Stimulated activated CD4-positive, alpha-beta T cell treated with anti-CD3 and anti-CD28 coated beads, Interleukin-15, amount 100 ng/mL, for 48 hours (primary cell): ENCODE measurements around the gene TKT.

ENCODE experiments used
- DNase-seq, 2 donors: peaks; one replicate each; pipeline ENCODE4 v3.0.0-alpha.2; 2020; ENCODE audit warnings: low read depth in 2 of 2

Gene TKT

DNA sequence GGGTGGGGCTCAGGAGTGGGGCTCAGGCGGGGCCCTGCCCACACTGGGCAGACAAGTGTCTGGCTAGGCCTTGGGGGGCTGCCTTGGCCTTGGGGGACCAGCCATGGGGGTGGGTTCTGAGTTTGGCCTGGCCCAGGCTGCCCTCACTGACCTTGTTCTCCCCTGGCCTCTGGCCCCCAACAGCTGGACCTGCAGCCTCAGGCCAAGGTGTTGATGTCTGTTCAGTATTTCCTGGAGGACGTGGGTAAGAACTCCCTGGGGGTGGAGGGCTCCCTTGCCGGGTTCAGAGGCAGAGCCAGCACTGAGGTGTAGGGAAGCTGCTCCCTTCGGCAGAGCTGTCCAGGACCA is 74.8 kb downstream of the TKT start:
- no peak for DNase-seq

DNA sequence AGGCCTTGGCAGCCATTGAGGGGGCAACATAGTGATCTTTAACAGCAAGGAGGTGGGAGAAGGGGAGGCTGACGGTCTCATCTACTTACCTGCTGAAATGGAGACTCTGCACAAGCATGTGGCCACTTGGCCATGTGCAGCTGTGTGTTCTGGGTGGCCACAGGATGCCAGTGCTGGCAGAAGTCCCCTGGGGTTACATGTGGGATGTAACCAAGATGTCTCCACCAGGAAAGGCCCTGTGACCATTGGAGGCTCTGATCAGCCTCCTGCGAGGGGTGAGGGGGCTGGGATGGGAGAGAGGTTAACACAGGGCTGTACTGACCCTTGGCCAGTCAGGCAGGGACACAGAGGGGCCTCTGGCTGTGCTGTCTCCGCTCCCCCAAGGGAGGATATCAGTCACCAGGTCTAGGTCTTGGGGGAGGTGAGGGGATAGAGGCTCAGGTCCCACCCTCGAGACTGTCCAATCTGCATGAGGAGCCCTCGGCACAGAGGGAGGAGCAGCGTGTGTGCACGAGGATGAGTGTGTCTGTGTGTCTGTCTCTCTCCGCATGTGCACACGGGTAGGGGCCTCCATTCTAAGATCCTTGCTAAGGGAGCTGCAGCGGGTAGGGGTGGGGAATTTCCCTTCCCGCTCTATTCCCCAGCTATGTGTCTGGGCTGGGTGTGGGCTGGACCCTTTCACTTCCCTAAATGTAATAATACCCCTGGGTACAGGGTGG is 75.4 kb downstream of the TKT start:
- no peak for DNase-seq

DNA sequence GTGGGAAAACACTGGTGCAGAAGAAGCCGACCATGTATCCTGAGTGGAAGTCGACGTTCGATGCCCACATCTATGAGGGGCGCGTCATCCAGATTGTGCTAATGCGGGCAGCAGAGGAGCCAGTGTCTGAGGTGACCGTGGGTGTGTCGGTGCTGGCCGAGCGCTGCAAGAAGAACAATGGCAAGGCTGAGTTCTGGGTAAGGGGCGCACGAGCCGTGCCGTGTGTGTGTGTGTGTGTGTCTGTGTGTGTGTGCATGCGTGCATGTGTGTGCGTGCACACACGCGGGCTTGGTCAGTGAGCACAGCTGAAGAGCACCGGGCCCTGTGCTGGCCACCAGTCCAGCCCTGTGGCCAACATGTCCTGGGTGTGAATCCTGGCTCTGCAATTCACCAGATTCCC is 76.2 kb downstream of the TKT start:
- no peak for DNase-seq

- no peak for DNase-seq
Measured at GRCh38 chr3:53178246-53178645, 77.6 kb downstream of the TKT start.

GRCh38 chr3:53175613-53176540 is 79.9 kb downstream of the TKT start:
- DNase-seq: no peak
